ENCODE measurements around the gene CAPNS2. TPM values are rescaled to one million over a fixed set of nuclear protein-coding genes. Genes with fewer than 3 reads are reported as not detected.

CAPNS2 gene
- total RNA-seq, 3 donors from 2014 or later: 0.41 to 0.60 (median 0.51) TPM

GRCh38 chr16:55565086-55565485 lies 1.4 kb upstream of the CAPNS2 start:
- TF ChIP-seq CTCF (IDR thresholded peaks at IDR 0.05): no peak
- intact Hi-C loops (cut with DNase I, micrococcal nuclease): no loop called here
- H3K36me3 ChIP-seq (ENCODE audit: low read depth): no peaks in the 10 kb centered on the region
- no peak overlapping the region for H3K4me3 ChIP-seq
- H3K9me3 ChIP-seq: no peaks in the 10 kb centered on the region
- ATAC-seq (no peak), DNase-seq (no peak)
- H3K4me1 ChIP-seq (ENCODE audit: low read depth): no peaks in the 10 kb centered on the region

- intact Hi-C loops (cut with DNase I, micrococcal nuclease): no loop called here
- no peaks in the 10 kb centered on the region for H3K9me3 ChIP-seq
- DNase-seq (no peak), ATAC-seq (no peak)
- no peak for TF ChIP-seq CTCF (IDR thresholded peaks at IDR 0.05)
- no peaks in the 10 kb centered on the region for H3K4me1 ChIP-seq (ENCODE audit: low read depth)
- H3K4me3 ChIP-seq: no peak overlapping the region
- H3K36me3 ChIP-seq (ENCODE audit: low read depth): no peaks in the 10 kb centered on the region
Observed at GRCh38 chr16:55567382-55567781, 898 bp downstream of the CAPNS2 start.

- no peaks in the 10 kb centered on the region for H3K36me3 ChIP-seq (ENCODE audit: low read depth)
- H3K4me3 ChIP-seq: no peak overlapping the region
- no peak for DNase-seq
- no peak for TF ChIP-seq CTCF (IDR thresholded peaks at IDR 0.05)
- no peaks in the 10 kb centered on the region for H3K9me3 ChIP-seq
- no peaks in the 10 kb centered on the region for H3K4me1 ChIP-seq (ENCODE audit: low read depth)
- ATAC-seq: no peak
- intact Hi-C loops (cut with DNase I, micrococcal nuclease): no loop called here
Observed at GRCh38 chr16:55568207-55568606, 1.7 kb downstream of the CAPNS2 start.

GRCh38 chr16:55569025-55569424 lies 2.5 kb downstream of the CAPNS2 start:
- no peak for TF ChIP-seq CTCF (IDR thresholded peaks at IDR 0.05)
- DNase-seq: no peak
- Histone ChIP-seq H3K4me1 (ENCODE audit: low read depth) (no peaks in the 10 kb centered on the region), H3K4me3 (no peak overlapping the region), H3K9me3 (no peaks in the 10 kb centered on the region), H3K36me3 (ENCODE audit: low read depth) (no peaks in the 10 kb centered on the region)
- no peak for ATAC-seq
- intact Hi-C loops (cut with DNase I, micrococcal nuclease): no loop called here

GRCh38 chr16:55570159-55570558 lies 3.7 kb downstream of the CAPNS2 start:
- ATAC-seq (no peak), DNase-seq (no peak)
- Histone ChIP-seq H3K9me3 (no peaks in the 10 kb centered on the region), H3K4me1 (ENCODE audit: low read depth) (no peaks in the 10 kb centered on the region), H3K36me3 (ENCODE audit: low read depth) (no peaks in the 10 kb centered on the region), H3K4me3 (no peak overlapping the region)
- TF ChIP-seq CTCF (IDR thresholded peaks at IDR 0.05): no peak
- intact Hi-C loops (cut with DNase I, micrococcal nuclease): no loop called here

- H3K4me1 ChIP-seq (ENCODE audit: low read depth): no peaks in the 10 kb centered on the region
- intact Hi-C loops (cut with DNase I, micrococcal nuclease): no loop called here
- ATAC-seq: no peak
- TF ChIP-seq CTCF (IDR thresholded peaks at IDR 0.05): no peak
- DNase-seq: no peak
- no peak overlapping the region for H3K4me3 ChIP-seq
- H3K9me3 ChIP-seq: no peaks in the 10 kb centered on the region
- H3K36me3 ChIP-seq (ENCODE audit: low read depth): no peaks in the 10 kb centered on the region
Observed at GRCh38 chr16:55571191-55571897, 4.9 kb downstream of the CAPNS2 start.
